Mononuclear cell (primary cell): ENCODE measurements around the gene TPCN2. TPM values are rescaled to one million over a fixed set of nuclear protein-coding genes. Genes with fewer than 3 reads are reported as not detected.

Experiments
- H3K27me3 ChIP-seq: 2 replicates; pipeline ENCODE4 v1.6.0; 2011; ENCODE audit warnings: low read length, control low read depth; ENCODE audit not compliant: insufficient read depth
- H3K4me1 ChIP-seq: 2 replicates; pipeline ENCODE4 v1.5.1; 2011; ENCODE audit warnings: mild to moderate bottlenecking, low read length, control low read depth; ENCODE audit not compliant: insufficient read depth
- H3K4me3 ChIP-seq: 2 replicates; pipeline ENCODE4 v1.5.1; 2011; ENCODE audit warnings: mild to moderate bottlenecking, low read length, moderate library complexity
- H3K9me3 ChIP-seq: 2 replicates; pipeline ENCODE4 v1.5.1; 2011; ENCODE audit warnings: low read depth, mild to moderate bottlenecking, control low read depth, low read length
- total RNA-seq: library from RNA; depleted of rRNA; stranded (reverse); fragments of >200 nt; gene quantifications from one replicate; pipeline ENCODE4 v1.2.3, GENCODE V29; 2012

Gene TPCN2
- total RNA-seq, 1 donor, result 9.1 TPM

DNA sequence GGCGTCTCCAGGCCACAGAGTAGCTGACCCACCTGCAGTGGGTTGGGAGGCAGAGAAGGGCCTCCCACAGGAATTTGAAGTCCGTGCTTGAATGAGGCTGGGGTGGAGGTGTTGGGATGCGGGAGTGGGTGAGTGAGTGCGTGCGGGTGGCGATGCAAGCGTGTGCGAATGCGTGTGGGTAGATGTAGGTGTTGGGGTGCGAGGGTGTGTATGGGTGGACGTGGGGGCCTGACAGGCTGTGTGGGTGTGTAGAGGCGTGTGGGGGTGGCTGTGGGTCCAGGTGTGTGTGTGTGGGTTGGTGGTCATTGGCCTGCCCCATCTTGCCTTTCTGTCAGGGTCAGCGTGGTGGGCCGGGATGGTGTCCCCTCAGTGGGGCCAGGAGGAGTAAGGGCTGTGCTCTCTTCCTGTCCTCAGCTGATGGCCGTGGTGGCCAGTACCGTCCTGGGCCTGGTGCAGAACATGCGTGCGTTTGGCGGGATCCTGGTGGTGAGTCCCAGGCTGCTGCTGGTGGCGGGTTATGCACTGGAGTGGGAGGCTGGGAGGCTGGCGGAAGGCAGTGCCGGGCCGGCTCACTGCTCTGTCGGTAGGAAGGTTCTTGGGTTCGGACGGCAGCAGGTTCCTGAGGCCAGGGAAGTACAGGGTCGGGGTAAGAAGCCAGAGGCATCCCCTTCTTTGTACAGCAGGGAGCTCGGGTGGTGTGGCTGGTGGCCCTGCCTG is 35.0 kb downstream of the TPCN2 start:
- Histone ChIP-seq H3K9me3 (no peaks in the 10 kb centered on the region), H3K4me1 (peaks cover 24% of the 10 kb centered on the region), H3K4me3 (no peak overlapping the region), H3K27me3 (no peaks in the 10 kb centered on the region)

GRCh38 chr11:69084371-69084770 is 35.6 kb downstream of the TPCN2 start:
- peaks cover 18% of the 10 kb centered on the region for H3K4me1 ChIP-seq
- no peak overlapping the region for H3K4me3 ChIP-seq
- H3K9me3 ChIP-seq, result no peaks in the 10 kb centered on the region
- no peaks in the 10 kb centered on the region for H3K27me3 ChIP-seq

- H3K27me3 ChIP-seq, result no peaks in the 10 kb centered on the region
Observed at GRCh38 chr11:69085490-69086095, 36.9 kb downstream of the TPCN2 start.

DNA sequence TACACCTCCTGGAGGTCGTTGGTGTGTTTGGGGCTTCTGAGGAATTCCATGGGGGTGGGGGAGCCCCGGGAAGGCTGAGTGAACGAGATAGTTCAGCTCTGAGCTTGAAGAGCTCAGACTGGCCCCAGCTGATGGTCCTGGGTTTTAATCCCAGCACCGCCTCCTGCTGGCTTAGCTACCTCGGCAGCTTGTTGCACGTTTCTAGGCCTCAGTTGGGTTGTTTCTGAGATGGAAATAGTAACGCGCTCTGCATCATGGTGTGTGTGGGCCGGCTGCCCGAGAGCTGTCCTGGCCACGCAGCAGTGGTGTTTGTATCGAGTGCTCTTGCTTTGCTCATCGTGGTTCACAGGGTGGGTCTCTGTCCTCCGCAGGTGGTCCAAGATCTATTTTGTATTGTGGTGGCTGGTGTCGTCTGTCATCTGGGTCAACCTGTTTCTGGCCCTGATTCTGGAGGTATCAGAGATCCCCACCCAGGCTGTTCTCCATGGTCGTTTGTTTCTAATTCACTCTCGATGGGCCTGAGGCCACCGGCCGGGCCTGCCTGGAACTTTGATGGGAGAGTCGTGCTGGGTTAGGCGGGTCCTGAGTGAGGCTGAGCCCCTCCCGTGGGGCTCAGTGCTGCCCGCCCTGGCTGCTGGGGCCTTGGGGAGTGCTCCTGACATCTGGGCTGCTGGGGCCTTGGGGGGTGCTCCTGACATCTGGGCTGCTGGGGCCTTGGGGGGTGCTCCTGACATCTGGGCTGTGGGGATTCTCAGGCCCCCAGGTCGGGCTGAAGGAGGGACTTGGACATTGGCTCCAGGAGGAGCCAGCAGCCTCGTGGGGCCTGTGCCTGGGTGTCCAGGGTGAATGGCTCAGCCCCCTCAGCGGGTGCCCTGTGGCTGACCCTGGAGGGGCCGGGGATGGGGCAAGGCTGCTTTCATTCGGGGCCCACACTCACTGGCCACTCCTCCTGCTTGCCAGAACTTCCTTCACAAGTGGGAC is 37.7 kb downstream of the TPCN2 start:
- H3K4me1 ChIP-seq, result no peaks in the 10 kb centered on the region

More at GRCh38 chr11:69085490-69086095, 36.9 kb downstream of the TPCN2 start:
- H3K4me1 ChIP-seq, result peaks cover 5% of the 10 kb centered on the region
- no peaks in the 10 kb centered on the region for H3K9me3 ChIP-seq
- H3K4me3 ChIP-seq, result no peak overlapping the region

DNA sequence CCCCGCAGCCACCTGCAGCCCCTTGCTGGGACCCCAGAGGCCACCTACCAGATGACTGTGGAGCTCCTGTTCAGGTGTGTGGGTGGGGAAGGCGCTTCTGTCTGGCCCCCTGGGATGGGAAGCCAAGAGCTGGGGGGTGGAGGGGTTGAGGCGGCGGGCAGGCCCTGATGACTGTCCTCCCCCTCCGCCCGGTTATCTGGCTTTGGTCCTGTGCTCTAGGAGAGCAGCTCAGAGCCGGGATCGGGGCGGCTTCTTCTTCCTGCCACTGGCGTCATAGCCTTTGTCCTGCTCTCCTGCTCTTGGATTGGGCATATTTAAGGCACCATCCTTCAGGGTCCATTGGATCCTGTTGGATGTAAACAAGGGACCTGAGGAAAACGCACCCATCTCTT is 38.4 kb downstream of the TPCN2 start:
- no peaks in the 10 kb centered on the region for H3K4me1 ChIP-seq
- no peaks in the 10 kb centered on the region for H3K27me3 ChIP-seq
- H3K4me3 ChIP-seq, result no peak overlapping the region
- no peaks in the 10 kb centered on the region for H3K9me3 ChIP-seq

More for the DNA sequence above, 37.7 kb downstream of the TPCN2 start:
- Histone ChIP-seq H3K4me3 (no peak overlapping the region), H3K27me3 (no peaks in the 10 kb centered on the region), H3K9me3 (no peaks in the 10 kb centered on the region)

GRCh38 chr11:69087811-69088210 is 39.1 kb downstream of the TPCN2 start:
- no peak overlapping the region for H3K4me3 ChIP-seq
- H3K27me3 ChIP-seq, result no peaks in the 10 kb centered on the region
- H3K9me3 ChIP-seq, result no peaks in the 10 kb centered on the region
- H3K4me1 ChIP-seq, result no peaks in the 10 kb centered on the region

DNA sequence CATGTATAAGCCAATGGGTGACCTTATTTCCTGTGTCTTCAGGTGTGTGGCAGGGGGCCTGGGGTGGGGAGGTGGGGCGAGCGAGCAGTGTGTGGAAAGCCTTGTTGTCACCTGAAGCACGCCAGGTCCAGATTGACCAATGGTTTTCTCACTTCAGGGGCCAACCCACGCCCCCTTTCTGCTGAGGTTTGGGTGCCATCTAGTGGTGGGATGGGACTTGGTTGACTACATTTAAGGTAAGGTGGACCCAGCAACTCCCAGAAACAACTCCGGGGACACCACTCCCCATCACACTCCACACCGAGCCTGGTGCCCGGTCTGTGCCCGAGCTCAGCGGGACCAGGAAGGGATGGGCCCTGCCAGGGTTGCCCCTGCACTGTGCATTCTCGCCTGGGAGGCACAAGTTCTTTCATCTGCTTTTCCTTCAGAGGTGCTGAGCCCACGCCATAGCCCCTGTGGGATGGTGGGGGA is 40.0 kb downstream of the TPCN2 start:
- no peaks in the 10 kb centered on the region for H3K9me3 ChIP-seq
- no peaks in the 10 kb centered on the region for H3K4me1 ChIP-seq
- no peak overlapping the region for H3K4me3 ChIP-seq
- no peaks in the 10 kb centered on the region for H3K27me3 ChIP-seq

DNA sequence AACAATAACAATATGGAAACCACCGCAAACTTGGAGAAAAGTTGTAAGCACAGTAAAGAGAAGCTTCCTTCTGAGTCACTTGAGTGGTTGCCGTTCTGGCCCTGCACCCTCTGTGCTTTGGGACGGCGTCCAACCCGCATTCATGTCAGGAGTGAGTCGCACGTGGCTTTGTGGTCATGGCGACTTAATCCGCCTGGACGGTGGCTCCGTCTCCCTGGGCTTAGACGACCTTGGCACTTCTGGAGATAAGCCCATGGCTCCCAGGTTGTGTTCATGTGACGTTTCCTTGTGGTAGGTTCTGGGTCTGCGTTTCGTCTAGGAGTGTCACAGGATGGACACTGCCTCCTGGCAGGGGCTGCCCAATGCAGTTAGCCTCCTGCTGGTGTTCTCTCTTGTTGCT is 40.5 kb downstream of the TPCN2 start:
- H3K9me3 ChIP-seq, result no peaks in the 10 kb centered on the region
- no peak overlapping the region for H3K4me3 ChIP-seq
- H3K27me3 ChIP-seq, result no peaks in the 10 kb centered on the region
- H3K4me1 ChIP-seq, result no peaks in the 10 kb centered on the region

DNA sequence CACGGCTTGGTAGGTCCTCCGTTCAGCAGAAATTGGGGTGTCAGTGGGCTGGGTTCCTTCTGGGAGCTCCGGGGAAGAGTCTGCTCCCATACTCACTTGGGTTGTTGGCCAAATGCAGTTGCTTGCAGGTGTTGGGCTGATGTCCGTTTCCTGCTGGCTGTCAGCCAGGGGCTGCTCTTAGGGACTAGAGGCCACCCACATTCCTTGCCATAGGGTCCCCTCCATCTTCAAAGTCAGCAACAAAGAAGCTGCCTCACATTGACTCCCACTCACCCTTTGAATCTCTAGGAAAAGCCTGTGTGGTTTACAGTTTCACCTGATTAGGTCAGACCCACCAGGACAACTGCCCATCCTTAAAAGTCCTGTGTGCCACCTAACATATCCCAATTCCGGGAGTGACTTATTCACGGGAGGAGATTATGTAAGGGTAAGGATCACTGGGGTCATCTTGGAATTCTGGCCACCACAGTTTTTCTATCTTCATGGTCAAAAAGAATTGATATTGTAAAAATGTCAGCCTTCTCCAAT is 43.0 kb downstream of the TPCN2 start:
- Histone ChIP-seq H3K4me3 (no peak overlapping the region), H3K4me1 (no peaks in the 10 kb centered on the region), H3K27me3 (no peaks in the 10 kb centered on the region), H3K9me3 (no peaks in the 10 kb centered on the region)

GRCh38 chr11:69092263-69092662 is 43.5 kb downstream of the TPCN2 start:
- no peaks in the 10 kb centered on the region for H3K27me3 ChIP-seq
- no peaks in the 10 kb centered on the region for H3K9me3 ChIP-seq
- H3K4me1 ChIP-seq, result no peaks in the 10 kb centered on the region
- H3K4me3 ChIP-seq, result no peak overlapping the region

DNA sequence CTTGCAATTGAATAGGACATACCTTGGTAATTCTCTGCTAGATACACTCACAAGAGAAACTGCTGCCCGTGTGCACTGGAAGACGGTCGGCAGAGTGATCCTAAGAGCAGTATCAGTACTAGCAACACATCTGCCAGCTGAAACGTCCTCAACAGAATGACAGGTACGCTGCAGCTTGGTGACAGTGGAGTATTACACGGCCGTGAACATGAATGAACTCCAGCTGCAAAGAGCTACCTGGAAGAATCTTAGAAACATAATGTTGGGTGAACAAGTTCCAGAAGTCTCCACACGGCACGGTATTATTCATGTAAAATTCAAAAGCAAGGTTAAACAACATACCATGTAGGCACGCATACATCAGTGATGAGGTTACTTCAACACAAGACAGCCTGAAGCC is 44.4 kb downstream of the TPCN2 start:
- H3K4me1 ChIP-seq, result no peaks in the 10 kb centered on the region
- H3K27me3 ChIP-seq, result no peaks in the 10 kb centered on the region
- H3K4me3 ChIP-seq, result no peak overlapping the region
- no peaks in the 10 kb centered on the region for H3K9me3 ChIP-seq

GRCh38 chr11:69094111-69094914 is 45.6 kb downstream of the TPCN2 start:
- Histone ChIP-seq H3K4me3 (no peak overlapping the region), H3K27me3 (no peaks in the 10 kb centered on the region), H3K4me1 (no peaks in the 10 kb centered on the region), H3K9me3 (no peaks in the 10 kb centered on the region)

DNA sequence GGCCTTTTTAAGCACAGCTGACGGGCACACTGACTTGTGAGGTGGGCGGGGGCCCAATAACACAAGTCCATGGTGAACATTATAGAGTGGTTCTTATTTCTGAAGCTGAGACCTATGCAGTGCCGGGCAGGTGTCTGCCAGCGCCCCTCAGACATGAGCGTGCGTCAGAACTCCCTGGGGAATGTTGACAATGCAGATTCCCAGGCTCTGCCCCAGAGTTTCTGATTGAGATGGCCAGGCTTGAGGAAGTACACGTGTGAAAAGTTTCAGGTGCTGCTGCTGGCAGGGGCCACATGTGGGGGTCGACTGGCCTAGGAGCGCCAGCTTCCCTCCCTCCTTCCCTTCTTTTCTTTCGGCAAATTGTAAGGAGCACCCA is 46.2 kb downstream of the TPCN2 start:
- Histone ChIP-seq H3K4me3 (no peak overlapping the region), H3K4me1 (no peaks in the 10 kb centered on the region), H3K9me3 (no peaks in the 10 kb centered on the region), H3K27me3 (no peaks in the 10 kb centered on the region)

DNA sequence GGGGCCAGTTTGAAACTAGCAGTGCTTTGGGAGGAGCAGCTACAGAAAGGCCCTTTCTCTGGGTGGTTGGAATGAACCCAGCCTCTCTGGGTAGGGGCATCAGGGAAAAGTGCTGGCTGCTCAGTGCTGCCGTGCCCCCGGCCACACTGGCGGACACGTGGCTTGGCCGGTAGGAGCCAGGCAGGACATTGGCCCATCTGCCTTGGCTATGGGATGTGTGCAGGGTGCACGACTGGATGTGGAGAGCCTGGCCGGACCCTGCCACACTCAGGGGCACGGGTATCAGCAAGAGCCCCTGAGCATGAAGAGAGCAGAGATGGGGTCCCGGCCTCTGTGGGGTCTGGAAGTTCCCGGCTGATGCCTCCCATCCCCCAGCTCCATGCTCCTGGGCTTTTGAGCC is 46.6 kb downstream of the TPCN2 start:
- Histone ChIP-seq H3K4me1 (no peaks in the 10 kb centered on the region), H3K27me3 (no peaks in the 10 kb centered on the region), H3K4me3 (no peak overlapping the region), H3K9me3 (no peaks in the 10 kb centered on the region)
